Breast epithelium (tissue), 4 donors: ENCODE results near the gene MRPS6. TPM values are rescaled to one million over a fixed set of nuclear protein-coding genes. Genes with fewer than 3 reads are reported as not detected.

Experiments used
- DNase-seq, 2 donors: peaks; one replicate each; pipeline ENCODE4 v3.0.0-alpha.2; 2019; ENCODE audit warnings: low spot score in 2 of 2
- H3K27ac ChIP-seq, 2 donors: fragments of 200-600 bp; sonication (generic) in 1 of 2; one replicate each; pipeline ENCODE4 v1.5.1; 2016 to 2019; ENCODE audit warnings: mild to moderate bottlenecking in 1 of 2
- H3K27me3 ChIP-seq, 2 donors: fragments of 200-600 bp; sonication (generic) in 1 of 2; one replicate each; pipeline versions ENCODE4 v1.5.1 to v1.6.0; 2017 to 2019; ENCODE audit warnings: control low read depth in 1 of 2, mild to moderate bottlenecking in 1 of 2
- H3K36me3 ChIP-seq: fragments of 200-600 bp; one replicate; pipeline ENCODE4 v1.5.1; 2019
- H3K4me1 ChIP-seq, 2 donors: fragments of 200-600 bp; sonication (generic); one replicate each; pipeline ENCODE4 v1.5.1; 2016 to 2019; ENCODE audit warnings: control low read depth in 1 of 2
- H3K4me3 ChIP-seq, 3 donors: fragments of 200-600 bp; sonication (generic); 1 replicate in 2 of 3; 2 replicates in 1 of 3; pipeline ENCODE4 v1.5.1; 2016 to 2019; ENCODE audit warnings: mild to moderate bottlenecking in 3 of 3, moderate library complexity in 2 of 3
- H3K9me3 ChIP-seq, 2 donors: fragments of 200-600 bp; sonication (generic) in 1 of 2; one replicate each; pipeline ENCODE4 v1.5.1; 2016 to 2019; ENCODE audit warnings: control low read depth in 1 of 2
- CTCF ChIP-seq, 3 donors: fragments of 450-650 bp; IDR thresholded peaks; one replicate each; pipeline ENCODE4 v1.5.1; 2016 to 2017; ENCODE audit warnings: antibody characterized with exemption in 3 of 3, mild to moderate bottlenecking in 3 of 3, moderate library complexity in 3 of 3
- POLR2A ChIP-seq: fragments of 450-650 bp; IDR thresholded peaks from one replicate; pipeline ENCODE4 v1.6.1; 2016; ENCODE audit warnings: antibody characterized with exemption, mild to moderate bottlenecking, moderate library complexity
- POLR2AphosphoS5 ChIP-seq, 3 donors: sonication (generic); formaldehyde crosslinking; IDR thresholded peaks; one replicate each; pipeline ENCODE4 v1.6.1; 2017; ENCODE audit warnings: antibody characterized with exemption in 3 of 3
- intact Hi-C: fragments of 100-400 bp; cut with DNase I; formaldehyde crosslinking; loops from one replicate; pipeline ENCODE4 v1.15.1; 2023; ENCODE audit warnings: low total_unique reads
- total RNA-seq, 3 donors: library from RNA; depleted of rRNA; stranded (reverse); fragments of >200 nt; gene quantifications; one replicate each; pipeline ENCODE4 v1.1.0, GENCODE V29; 2016

Gene MRPS6
- total RNA-seq, 3 donors from 2014 or later, result 22.3 to 40.6 (median 26.5) TPM

- no peaks in the 10 kb centered on the region for H3K36me3 ChIP-seq
- intact Hi-C loops, result loop anchor here (10.0 kb wide), 1 partner anchor 158 kb away; no protein-coding TSS in a partner anchor
- TF ChIP-seq CTCF (IDR thresholded peaks at IDR 0.05), result no peak
- no peak for TF ChIP-seq POLR2A
- TF ChIP-seq POLR2AphosphoS5 (IDR thresholded peaks at IDR 0.05), result no peak
- H3K27me3 ChIP-seq, result no peaks in the 10 kb centered on the region
- no peak overlapping the region for H3K27ac ChIP-seq
- H3K4me3 ChIP-seq, result no peak overlapping the region
- no peak for DNase-seq
- no peaks in the 10 kb centered on the region for H3K9me3 ChIP-seq
- no peaks in the 10 kb centered on the region for H3K4me1 ChIP-seq
Observed at GRCh38 chr21:34093083-34093482, 19.7 kb downstream of the MRPS6 start.

GRCh38 chr21:34094949-34095348 lies 21.6 kb downstream of the MRPS6 start:
- no peak for DNase-seq
- H3K27ac ChIP-seq, result no peak overlapping the region
- no peaks in the 10 kb centered on the region for H3K4me1 ChIP-seq
- TF ChIP-seq CTCF (IDR thresholded peaks at IDR 0.05) (no peak), POLR2A (no peak), POLR2AphosphoS5 (IDR thresholded peaks at IDR 0.05) (no peak)
- no peak overlapping the region for H3K4me3 ChIP-seq
- H3K36me3 ChIP-seq, result no peaks in the 10 kb centered on the region
- intact Hi-C loops, result loop anchor here (10.0 kb wide), 1 partner anchor 160 kb away; no protein-coding TSS in a partner anchor
- no peaks in the 10 kb centered on the region for H3K27me3 ChIP-seq
- no peaks in the 10 kb centered on the region for H3K9me3 ChIP-seq

- no peaks in the 10 kb centered on the region for H3K27me3 ChIP-seq
- H3K9me3 ChIP-seq, result no peaks in the 10 kb centered on the region
- no peak overlapping the region for H3K27ac ChIP-seq
- no peak for TF ChIP-seq POLR2AphosphoS5 (IDR thresholded peaks at IDR 0.05)
- TF ChIP-seq CTCF (IDR thresholded peaks at IDR 0.05), result no peak
- no peak for TF ChIP-seq POLR2A
- H3K4me3 ChIP-seq, result no peak overlapping the region
- DNase-seq, result no peak
- H3K36me3 ChIP-seq, result no peaks in the 10 kb centered on the region
- no peaks in the 10 kb centered on the region for H3K4me1 ChIP-seq
- intact Hi-C loops, result loop anchor here (10.0 kb wide), 1 partner anchor 163 kb away; no protein-coding TSS in a partner anchor
Observed at GRCh38 chr21:34097442-34097841, 24.1 kb downstream of the MRPS6 start.

GRCh38 chr21:34100337-34100736 lies 27.0 kb downstream of the MRPS6 start:
- Histone ChIP-seq H3K4me1 (no peaks in the 10 kb centered on the region), H3K27me3 (no peaks in the 10 kb centered on the region), H3K36me3 (no peaks in the 10 kb centered on the region), H3K4me3 (no peak overlapping the region), H3K27ac (no peak overlapping the region), H3K9me3 (no peaks in the 10 kb centered on the region)
- TF ChIP-seq POLR2AphosphoS5 (IDR thresholded peaks at IDR 0.05), result no peak
- TF ChIP-seq CTCF (IDR thresholded peaks at IDR 0.05), result no peak
- TF ChIP-seq POLR2A, result no peak
- intact Hi-C loops, result no loop called here
- DNase-seq, result no peak

GRCh38 chr21:34100790-34101189 lies 27.4 kb downstream of the MRPS6 start:
- no peak for DNase-seq
- Histone ChIP-seq H3K36me3 (no peaks in the 10 kb centered on the region), H3K4me3 (no peak overlapping the region), H3K27ac (no peak overlapping the region), H3K9me3 (no peaks in the 10 kb centered on the region), H3K4me1 (no peaks in the 10 kb centered on the region), H3K27me3 (no peaks in the 10 kb centered on the region)
- TF ChIP-seq CTCF (IDR thresholded peaks at IDR 0.05), result no peak
- no peak for TF ChIP-seq POLR2AphosphoS5 (IDR thresholded peaks at IDR 0.05)
- no peak for TF ChIP-seq POLR2A
- intact Hi-C loops, result no loop called here
